H1 (cell line): ENCODE data around the gene OR6M1. TPM values are rescaled to one million over a fixed set of nuclear protein-coding genes. Genes with fewer than 3 reads are reported as not detected.

ENCODE experiments used
- CTCF ChIA-PET: fragments of 300-600 bp; sonication (Branson Sonifier 250); formaldehyde crosslinking; loops from one replicate; lab custom pipeline; 2021; ENCODE audit not compliant: partially characterized antibody; lab: Charles Lee
- POLR2A ChIA-PET: fragments of 300-600 bp; sonication (Branson Sonifier 250); formaldehyde crosslinking; loops from one replicate; lab custom pipeline; 2021; ENCODE audit warnings: inconsistent platforms; ENCODE audit not compliant: partially characterized antibody; lab: Charles Lee
- DNase-seq, 2 experiments: peaks; one replicate each; pipeline versions ENCODE4 v3.0.0 to v3.0.0-alpha.2; 2010 to 2022; ENCODE audit warnings: low spot score in 2 of 2, low read depth in 1 of 2, mixed read lengths in 1 of 2
- FAIRE-seq: peaks from 2 replicates; lab custom pipeline; 2011; peaks lifted over from hg19 to GRCh38; lab: Jason Lieb, UNC
- H2AFZ ChIP-seq: 2 replicates; pipeline ENCODE4 v1.8.1; 2012; ENCODE audit warnings: low read length, inconsistent platforms
- H2AK5ac ChIP-seq: 2 replicates; pipeline ENCODE4 v1.6.1; 2013; ENCODE audit warnings: low read depth, low read length
- H2BK120ac ChIP-seq: replicated peaks from 2 replicates; pipeline ENCODE3; 2013; ENCODE audit warnings: low read depth, low read length, inconsistent platforms
- H2BK12ac ChIP-seq: 2 replicates; pipeline ENCODE4 v1.6.1; 2013; ENCODE audit warnings: low read depth, low read length
- H2BK15ac ChIP-seq: 2 replicates; pipeline ENCODE4 v1.6.1; 2013; ENCODE audit warnings: low read length
- H2BK20ac ChIP-seq: 2 replicates; pipeline ENCODE4 v1.6.1; 2013; ENCODE audit warnings: low read length
- H2BK5ac ChIP-seq: 2 replicates; pipeline ENCODE4 v1.6.1; 2013; ENCODE audit warnings: low read depth, low read length
- H3K14ac ChIP-seq: 2 replicates; pipeline ENCODE4 v1.6.1; 2013; ENCODE audit warnings: inconsistent platforms; ENCODE audit not compliant: insufficient read length
- H3K18ac ChIP-seq: 2 replicates; pipeline ENCODE4 v1.6.1; 2013; ENCODE audit warnings: low read length; ENCODE audit errors: extremely low read depth
- H3K23ac ChIP-seq: 2 replicates; pipeline ENCODE4 v1.6.1; 2013; ENCODE audit warnings: inconsistent platforms; ENCODE audit not compliant: insufficient read length
- H3K23me2 ChIP-seq: 2 replicates; pipeline ENCODE4 v1.6.1; 2013; ENCODE audit warnings: low read depth, low read length
- H3K27ac ChIP-seq: 2 replicates; pipeline ENCODE4 v1.6.1; 2011; ENCODE audit warnings: low read depth, low read length, inconsistent platforms
- H3K27me3 ChIP-seq, 4 experiments: replicated peaks in 1 of 4; 1 replicate in 1 of 4; 2 replicates in 3 of 4; pipeline versions ENCODE4 v1.6.1 to v1.8.1; 2011 to 2013; ENCODE audit warnings: low read length in 3 of 4, mild to moderate bottlenecking in 3 of 4, inconsistent platforms in 2 of 4, mixed read lengths in 2 of 4, moderate library complexity in 1 of 4; ENCODE audit not compliant: control insufficient read depth in 3 of 4, insufficient read depth in 3 of 4; ENCODE audit errors: extremely low read depth in 1 of 4
- H3K36me3 ChIP-seq, 4 experiments: 2 replicates each; pipeline versions ENCODE4 v1.6.1 to v1.8.1; 2011 to 2013; ENCODE audit warnings: mild to moderate bottlenecking in 4 of 4, low read length in 3 of 4, moderate library complexity in 2 of 4, control low read depth in 1 of 4, inconsistent platforms in 1 of 4; ENCODE audit not compliant: insufficient read depth in 4 of 4, control insufficient read depth in 2 of 4
- H3K4ac ChIP-seq: replicated peaks from 2 replicates; pipeline ENCODE3; 2013; ENCODE audit warnings: low read length, low read depth, mixed read lengths, inconsistent platforms; ENCODE audit not compliant: insufficient read length
- H3K4me1 ChIP-seq, 4 experiments: replicated peaks in 1 of 4; 1 replicate in 1 of 4; 2 replicates in 3 of 4; pipeline versions ENCODE4 v1.6.1 to v1.8.1; 2011 to 2013; ENCODE audit warnings: low read length in 3 of 4, inconsistent platforms in 2 of 4, mixed read lengths in 1 of 4; ENCODE audit not compliant: insufficient read depth in 4 of 4, control insufficient read depth in 3 of 4
- H3K4me2 ChIP-seq, 2 experiments: 2 replicates each; pipeline versions ENCODE4 v1.6.1 to v1.8.1; 2011 to 2013; ENCODE audit warnings: low read depth in 2 of 2, low read length in 2 of 2, control low read depth in 1 of 2, inconsistent platforms in 1 of 2, mild to moderate bottlenecking in 1 of 2; ENCODE audit not compliant: insufficient read depth in 1 of 2
- H3K4me3 ChIP-seq, 4 experiments: fragments of 200-600, 300-600 bp in 1 of 4; sonication (generic), shearing (Covaris generic), sonication (Bioruptor Twin) in 1 of 4; 2 replicates each; pipeline versions ENCODE4 v1.5.1 to v1.8.1; 2011 to 2016; ENCODE audit warnings: low read length in 4 of 4, low read depth in 3 of 4, control low read depth in 2 of 4, inconsistent platforms in 2 of 4, mild to moderate bottlenecking in 2 of 4, mixed read lengths in 1 of 4, moderate library complexity in 1 of 4; ENCODE audit not compliant: insufficient read depth in 2 of 4; ENCODE audit errors: extremely low read depth in 1 of 4
- H3K56ac ChIP-seq: replicated peaks from 2 replicates; pipeline ENCODE3; 2013; ENCODE audit warnings: low read depth, mild to moderate bottlenecking, mixed read lengths, low read length, inconsistent platforms; ENCODE audit not compliant: insufficient read length
- H3K79me1 ChIP-seq: 2 replicates; pipeline ENCODE4 v1.6.1; 2013; ENCODE audit warnings: low read depth, low read length, control low read depth
- H3K79me2 ChIP-seq, 2 experiments: 2 replicates each; pipeline versions ENCODE4 v1.6.1 to v1.8.1; 2012 to 2013; ENCODE audit warnings: low read length in 2 of 2, mild to moderate bottlenecking in 2 of 2, inconsistent platforms in 1 of 2; ENCODE audit not compliant: insufficient read depth in 2 of 2, control insufficient read depth in 1 of 2
- H3K9ac ChIP-seq, 4 experiments: replicated peaks in 1 of 4; 1 replicate in 1 of 4; 2 replicates in 3 of 4; pipeline versions ENCODE4 v1.6.1 to v1.8.1; 2011 to 2013; ENCODE audit warnings: low read depth in 3 of 4, low read length in 3 of 4, control low read depth in 2 of 4, mild to moderate bottlenecking in 2 of 4, moderate library complexity in 2 of 4, inconsistent platforms in 1 of 4; ENCODE audit errors: extremely low read depth in 1 of 4
- H3K9me3 ChIP-seq, 2 experiments: 2 replicates each; pipeline versions ENCODE4 v1.6.1 to v1.8.1; 2012 to 2013; ENCODE audit warnings: mild to moderate bottlenecking in 2 of 2, moderate library complexity in 2 of 2, control low read depth in 1 of 2, inconsistent platforms in 1 of 2, low read depth in 1 of 2, low read length in 1 of 2, mixed read lengths in 1 of 2; ENCODE audit not compliant: insufficient read depth in 2 of 2
- H4K20me1 ChIP-seq, 2 experiments: replicated peaks in 1 of 2; 2 replicates each; pipeline versions ENCODE3 to v1.8.1; 2011 to 2013; ENCODE audit warnings: inconsistent platforms in 2 of 2, low read length in 2 of 2, mild to moderate bottlenecking in 1 of 2; ENCODE audit not compliant: insufficient read depth in 2 of 2, control insufficient read depth in 1 of 2
- H4K5ac ChIP-seq: 2 replicates; pipeline ENCODE4 v1.6.1; 2013; ENCODE audit warnings: low read length, low read depth, mixed read lengths, inconsistent platforms; ENCODE audit not compliant: insufficient read length
- H4K8ac ChIP-seq: 2 replicates; pipeline ENCODE4 v1.8.0; 2013; ENCODE audit warnings: mild to moderate bottlenecking, moderate library complexity, low read length, inconsistent platforms; ENCODE audit not compliant: insufficient read depth; ENCODE audit errors: extremely low read depth
- H4K91ac ChIP-seq: replicated peaks from 2 replicates; pipeline ENCODE3; 2013; ENCODE audit warnings: low read length, mixed read lengths, inconsistent platforms; ENCODE audit not compliant: insufficient read length
- BACH1 ChIP-seq: IDR thresholded peaks from 2 replicates; pipeline ENCODE4 v1.6.1; 2012; ENCODE audit warnings: low read length, improper control_type of control experiment
- CTCF ChIP-seq, 3 experiments: IDR thresholded peaks; 1 replicate in 2 of 3; 2 replicates in 1 of 3; pipeline versions ENCODE4 v1.5.1 to v1.6.1; 2011; ENCODE audit warnings: low read length in 3 of 3, mild to moderate bottlenecking in 3 of 3, inconsistent platforms in 2 of 3, low read depth in 1 of 3, moderate library complexity in 1 of 3; ENCODE audit not compliant: insufficient read depth in 1 of 3; ENCODE audit errors: control extremely low read depth in 1 of 3
- GTF2F1 ChIP-seq: IDR thresholded peaks from 2 replicates; pipeline ENCODE4 v1.6.1; 2012; ENCODE audit warnings: low read depth, low read length, improper control_type of control experiment, borderline replicate concordance
- NANOG ChIP-seq: IDR thresholded peaks from 2 replicates; pipeline ENCODE4 v1.6.1; 2011; ENCODE audit warnings: low read length, low read depth, mild to moderate bottlenecking, inconsistent platforms; ENCODE audit not compliant: insufficient read depth, poor library complexity, severe bottlenecking
- PHF8 ChIP-seq: fragments of 200-600 bp; sonication (generic); conservative IDR thresholded peaks from 2 replicates; pipeline ENCODE4 v1.7.1; 2012; ENCODE audit warnings: low read depth, mild to moderate bottlenecking, inconsistent platforms, low read length, moderate library complexity
- POLR2A ChIP-seq, 2 experiments: IDR thresholded peaks; 1 replicate in 1 of 2; 2 replicates in 1 of 2; pipeline ENCODE4 v1.6.1; 2011; ENCODE audit warnings: low read depth in 2 of 2, low read length in 2 of 2, mild to moderate bottlenecking in 2 of 2; ENCODE audit errors: control extremely low read depth in 1 of 2
- POLR2AphosphoS5 ChIP-seq: IDR thresholded peaks from 2 replicates; pipeline ENCODE4 v1.6.1; 2011; ENCODE audit warnings: low read depth, low read length
- RAD21 ChIP-seq, 2 experiments: IDR thresholded peaks in 1 of 2; conservative IDR thresholded peaks in 1 of 2; 2 replicates each; pipeline ENCODE4 v1.6.1; 2011; ENCODE audit warnings: low read depth in 2 of 2, low read length in 2 of 2, improper control_type of control experiment in 1 of 2, inconsistent platforms in 1 of 2, mild to moderate bottlenecking in 1 of 2, moderate library complexity in 1 of 2
- SP2 ChIP-seq: IDR thresholded peaks from 2 replicates; pipeline ENCODE4 v1.6.1; 2012; ENCODE audit warnings: mild to moderate bottlenecking, low read length, inconsistent platforms
- SP4 ChIP-seq: IDR thresholded peaks from 2 replicates; pipeline ENCODE4 v1.6.1; 2012; ENCODE audit warnings: low read length, inconsistent platforms
- SUZ12 ChIP-seq: fragments of 200-600 bp; sonication (generic); IDR thresholded peaks from 2 replicates; pipeline ENCODE4 v1.6.1; 2012; ENCODE audit warnings: mild to moderate bottlenecking, inconsistent platforms, low read length, moderate library complexity, mixed read lengths
- TAF7 ChIP-seq: optimal IDR thresholded peaks from 2 replicates; pipeline ENCODE3; 2011; ENCODE audit warnings: low read depth, mild to moderate bottlenecking, inconsistent platforms, low read length, moderate library complexity, borderline replicate concordance
- TCF12 ChIP-seq: IDR thresholded peaks from 2 replicates; pipeline ENCODE4 v1.6.1; 2011; ENCODE audit warnings: low read depth, mild to moderate bottlenecking, low read length
- WGBS, 2 experiments: shearing (Covaris generic) in 1 of 2; methylation state at CpG; one replicate each; pipeline versions ENCODE4 v1.1.6 to v1.1.7; 2013 to 2015; ENCODE audit warnings: low lambda C conversion rate in 2 of 2, mixed read lengths in 2 of 2, inconsistent platforms in 1 of 2, low coverage in 1 of 2, missing lambda C conversion rate in 1 of 2; ENCODE audit not compliant: insufficient replicate concordance in 2 of 2, insufficient coverage in 1 of 2, insufficient read length in 1 of 2; ENCODE audit errors: extremely low coverage in 1 of 2, missing lambda C conversion rate in 1 of 2; 5-methylcytosine and 5-hydroxymethylcytosine counted together
- polyA plus RNA-seq, 7 experiments: library from polyadenylated mRNA; depleted of rRNA in 3 of 7; stranded (reverse) in 5 of 7; unstranded in 2 of 7; fragments of >200 nt in 5 of 7; fragments of 200-250 nt in 2 of 7; gene quantifications; 1 replicate in 5 of 7; 2 replicates in 1 of 7; 4 replicates in 1 of 7; pipeline versions ENCODE4 v1.2.1 to v1.2.3, GENCODE V29; 2011 to 2013; ENCODE audit warnings: missing spikeins in 2 of 7, mixed read lengths in 2 of 7
- total RNA-seq: library from RNA; stranded (reverse); fragmentation: NEBNext Ultra II Directional; extraction: Animal tissue kit (Norgen Biotek cat#: 25700); gene quantifications from 2 replicates; pipeline ENCODE4 v1.2.1, GENCODE V29; 2021

Gene OR6M1
- total and polyA plus RNA-seq, 2 of the 8 experiments (the other 6 are each of a cell fraction or from before 2014, with no cell fraction given) = not detected

GRCh38 chr11:123815122-123815521 is 9.0 kb upstream of the OR6M1 start:
- no peaks in the 10 kb centered on the region for H3K36me3 ChIP-seq
- no peak overlapping the region for H2AK5ac ChIP-seq
- H3K23me2 ChIP-seq = no peaks in the 10 kb centered on the region
- ChIA-PET POLR2A (no interaction called here), CTCF (interaction anchor here (1.1 kb wide), 1 partner anchor 12 kb away, joined by 3 read pairs; no protein-coding TSS in a partner anchor)
- H3K4me3 ChIP-seq = no peak overlapping the region
- no peak overlapping the region for H2AFZ ChIP-seq
- H3K27me3 ChIP-seq = no peaks in the 10 kb centered on the region
- no peaks in the 10 kb centered on the region for H3K4me1 ChIP-seq
- H3K4me2 ChIP-seq = no peak overlapping the region
- H3K27ac ChIP-seq = no peak overlapping the region
- no peaks in the 10 kb centered on the region for H4K20me1 ChIP-seq
- no peak for DNase-seq
- H3K23ac ChIP-seq = no peak overlapping the region
- H2BK15ac ChIP-seq = no peak overlapping the region
- H2BK12ac ChIP-seq = no peak overlapping the region
- no peak overlapping the region for H3K18ac ChIP-seq
- no peaks in the 10 kb centered on the region for H3K79me1 ChIP-seq
- no peak overlapping the region for H2BK120ac ChIP-seq
- no peak overlapping the region for H4K5ac ChIP-seq
- 91% methylated on average over 5 of the region's 5 CpGs; no CpG with 5 or more reads in 1 of the 2 experiments for WGBS, 2 experiments
- no peaks in the 10 kb centered on the region for H3K79me2 ChIP-seq
- FAIRE-seq = no peak
- no peak overlapping the region for H3K56ac ChIP-seq
- H3K14ac ChIP-seq = no peak overlapping the region
- no peaks in the 10 kb centered on the region for H3K9me3 ChIP-seq
- H2BK20ac ChIP-seq = no peak overlapping the region
- no peak overlapping the region for H3K4ac ChIP-seq
- H3K9ac ChIP-seq = no peak overlapping the region
- H4K8ac ChIP-seq = no peak overlapping the region
- no peak overlapping the region for H4K91ac ChIP-seq
- no peak overlapping the region for H2BK5ac ChIP-seq
- TF ChIP-seq SUZ12 = no peak
- no peak for TF ChIP-seq RAD21 (IDR thresholded peaks at IDR 0.05 in 1 of 2, conservative IDR thresholded peaks at IDR 0.05 in 1 of 2; ENCODE audit: low read depth in 2 of 2, low read length in 2 of 2)
- TF ChIP-seq SP2 = no peak
- no peak for TF ChIP-seq NANOG
- TF ChIP-seq PHF8 = no peak
- TF ChIP-seq TAF7 = no peak
- TF ChIP-seq BACH1 = no peak
- TF ChIP-seq SP4 = no peak
- TF ChIP-seq CTCF (IDR thresholded peaks at IDR 0.05; ENCODE audit: control extremely low read depth in 1 of 3, insufficient read depth in 1 of 3, low read depth in 1 of 3, low read length in 3 of 3) = no peak
- TF ChIP-seq TCF12 = no peak
- no peak for TF ChIP-seq POLR2A (IDR thresholded peaks at IDR 0.05; ENCODE audit: control extremely low read depth in 1 of 2, low read depth in 2 of 2, low read length in 2 of 2)
- TF ChIP-seq POLR2AphosphoS5 = no peak
- TF ChIP-seq GTF2F1 = no peak
